PC-9 (cell line): ENCODE measurements around the gene SLC6A8. TPM values are rescaled to one million over a fixed set of nuclear protein-coding genes. Genes with fewer than 3 reads are reported as not detected.

ENCODE experiments used
- BruUV-seq: library from RNA; stranded (reverse); fragments of 400-500 nt; replicated peaks from 2 replicates; lab custom pipeline; 2021; lab: Mats Ljungman, UMichigan
- CTCF ChIA-PET: fragments of 300-600 bp; sonication (Branson Sonifier 250); formaldehyde crosslinking; loops from one replicate; lab custom pipeline; 2022; ENCODE audit warnings: antibody characterized with exemption; lab: Charles Lee
- POLR2A ChIA-PET: fragments of 300-600 bp; sonication (Branson Sonifier 250); formaldehyde crosslinking; loops from one replicate; lab custom pipeline; 2022; ENCODE audit warnings: antibody characterized with exemption; ENCODE audit not compliant: unreplicated experiment; lab: Charles Lee
- DNase-seq, 2 experiments: peaks; one replicate each; pipeline versions ENCODE4 v3.0.0 to v3.0.0-alpha.2; 2015 to 2022; ENCODE audit warnings: mixed read lengths in 1 of 2
- H2AFZ ChIP-seq: fragments of 200-600 bp; sonication (generic); 2 replicates; pipeline ENCODE4 v1.8.1; 2017; ENCODE audit warnings: antibody characterized with exemption
- H3F3A ChIP-seq: fragments of 200-600 bp; sonication (generic); 2 replicates; pipeline ENCODE4 v1.8.1; 2017; ENCODE audit warnings: antibody characterized with exemption, mild to moderate bottlenecking, low read depth; ENCODE audit not compliant: insufficient read depth
- H3K27ac ChIP-seq: fragments of 200-600 bp; sonication (generic); 2 replicates; pipeline ENCODE4 v1.6.1; 2016; ENCODE audit warnings: mixed run types
- H3K27me3 ChIP-seq: fragments of 200-600 bp; sonication (generic); 2 replicates; pipeline ENCODE4 v1.6.1; 2016; ENCODE audit warnings: low read depth, mixed run types; ENCODE audit not compliant: insufficient read depth
- H3K36me3 ChIP-seq: fragments of 200-600 bp; sonication (generic); 2 replicates; pipeline ENCODE4 v1.6.1; 2016; ENCODE audit warnings: low read depth, mixed run types
- H3K4me1 ChIP-seq: fragments of 200-600 bp; sonication (generic); replicated peaks from 2 replicates; pipeline ENCODE4 v1.6.1; 2016; ENCODE audit warnings: mixed run types; ENCODE audit not compliant: insufficient read depth
- H3K4me2 ChIP-seq: fragments of 200-600 bp; sonication (generic); 2 replicates; pipeline ENCODE4 v1.6.1; 2017; ENCODE audit warnings: mixed run types
- H3K4me3 ChIP-seq: fragments of 200-600 bp; sonication (generic); 2 replicates; pipeline ENCODE4 v1.6.1; 2016; ENCODE audit warnings: mixed run types
- H3K79me2 ChIP-seq: fragments of 200-600 bp; sonication (generic); 2 replicates; pipeline ENCODE4 v1.6.1; 2017; ENCODE audit warnings: low read depth, mixed run types
- H3K9me2 ChIP-seq: fragments of 200-600 bp; sonication (generic); 2 replicates; pipeline ENCODE4 v1.8.1; 2017; ENCODE audit warnings: mild to moderate bottlenecking; ENCODE audit not compliant: insufficient read depth
- H3K9me3 ChIP-seq: fragments of 200-600 bp; sonication (generic); 2 replicates; pipeline ENCODE4 v1.8.1; 2016; ENCODE audit warnings: low read depth; ENCODE audit not compliant: insufficient read depth
- H4K20me1 ChIP-seq: fragments of 200-600 bp; sonication (generic); 2 replicates; pipeline ENCODE4 v1.8.1; 2017; ENCODE audit not compliant: insufficient read depth
- CTCF ChIP-seq: fragments of 200-600 bp; sonication (generic); conservative IDR thresholded peaks from 2 replicates; pipeline ENCODE4 v1.6.1; 2017; ENCODE audit warnings: mixed run types, antibody characterized with exemption, mild to moderate bottlenecking, moderate library complexity
- EZH2 ChIP-seq: fragments of 200-600 bp; sonication (generic); IDR thresholded peaks from 2 replicates; pipeline ENCODE4 v1.8.0; 2017; ENCODE audit warnings: antibody characterized with exemption, low read depth
- intact Hi-C: fragments of 100-400 bp; cut with micrococcal nuclease; formaldehyde crosslinking; loops from one replicate; pipeline ENCODE4 v1.10.0; 2022; ENCODE audit not compliant: unreplicated experiment
- total RNA-seq: library from RNA; stranded (reverse); gene quantifications from 2 replicates; pipeline ENCODE4 v1.2.3, GENCODE V29; 2021

The SLC6A8 gene
- total RNA-seq, 1 experiment from 2014 or later: 40.5 TPM

GRCh38 chrX:153709726-153710674 lies 22.3 kb downstream of the SLC6A8 start:
- Histone ChIP-seq H3K27ac (0 out of 2 replicates have a peak overlapping the region, but pooled peaks have one; percentile 2), H3F3A (peaks cover 10% of the 10 kb centered on the region; the same call in 1 of the 2 replicates), H3K36me3 (peaks cover 4% of the 10 kb centered on the region; the same call in 1 of the 2 replicates), H3K4me1 (peaks cover 17% of the 10 kb centered on the region), H3K4me3 (no peak overlapping the region), H3K27me3 (no peaks in the 10 kb centered on the region), H4K20me1 (peaks cover 21% of the 10 kb centered on the region), H3K79me2 (0 out of 2 replicates have a peak, but pooled peaks cover 7% of the 10 kb centered on the region), H3K9me3 (no peaks in the 10 kb centered on the region), H3K4me2 (no peak overlapping the region), H2AFZ (no peak overlapping the region), H3K9me2 (no peaks in the 10 kb centered on the region)
- BruUV-seq: no TSS peak
- intact Hi-C loops: loop anchor here (2.0 to 10.0 kb wide), 4 partner anchors 103 to 242 kb away; partner anchors contain the start of gene L1CAM
- TF ChIP-seq CTCF: no peak
- TF ChIP-seq EZH2: no peak
- ChIA-PET POLR2A (interaction anchor here (0.6 to 0.9 kb wide), 2 partner anchors 9 to 840 kb away, joined by 3 read pairs; no protein-coding TSS in a partner anchor), CTCF (interaction anchor here (0.9 kb wide), 1 partner anchor 84 kb away, joined by 3 read pairs; the partner anchor contains the start of gene IDH3G)
- DNase-seq: no peak

GRCh38 chrX:153714256-153714655 lies 26.5 kb downstream of the SLC6A8 start:
- Histone ChIP-seq H3F3A (peaks cover 4% of the 10 kb centered on the region; the same call in 1 of the 2 replicates), H4K20me1 (peaks cover 22% of the 10 kb centered on the region), H3K4me3 (no peak overlapping the region), H3K79me2 (peaks cover 22% of the 10 kb centered on the region), H3K9me3 (no peaks in the 10 kb centered on the region), H3K4me1 (peaks cover 9% of the 10 kb centered on the region), H3K4me2 (no peak overlapping the region), H3K9me2 (no peaks in the 10 kb centered on the region), H3K36me3 (peaks cover 15% of the 10 kb centered on the region; the same call in 1 of the 2 replicates), H2AFZ (no peak overlapping the region), H3K27me3 (no peaks in the 10 kb centered on the region), H3K27ac (no peak overlapping the region)
- ChIA-PET CTCF (interaction anchor here (0.7 kb wide), 1 partner anchor 165 kb away, joined by 3 read pairs; no protein-coding TSS in a partner anchor), POLR2A (no interaction called here)
- BruUV-seq: no TSS peak
- DNase-seq: no peak
- TF ChIP-seq EZH2: no peak
- no peak for TF ChIP-seq CTCF
- intact Hi-C loops: no loop called here

GRCh38 chrX:153717445-153717844 lies 29.7 kb downstream of the SLC6A8 start:
- no peak overlapping the region for H3K27ac ChIP-seq
- ChIA-PET POLR2A (no interaction called here), CTCF (no interaction called here)
- no peak overlapping the region for H2AFZ ChIP-seq
- H3K4me2 ChIP-seq: no peak overlapping the region
- H3K9me3 ChIP-seq: no peaks in the 10 kb centered on the region
- peaks cover 36% of the 10 kb centered on the region for H3K36me3 ChIP-seq
- no peak overlapping the region for H3K4me3 ChIP-seq
- no TSS peak for BruUV-seq
- H3K4me1 ChIP-seq: peaks cover 9% of the 10 kb centered on the region
- intact Hi-C loops: no loop called here
- no peak for DNase-seq
- peaks cover 29% of the 10 kb centered on the region for H4K20me1 ChIP-seq
- TF ChIP-seq CTCF (no peak), EZH2 (no peak)
- peaks cover 54% of the 10 kb centered on the region for H3K79me2 ChIP-seq
- no peaks in the 10 kb centered on the region for H3K9me2 ChIP-seq
- H3K27me3 ChIP-seq: no peaks in the 10 kb centered on the region
- H3F3A ChIP-seq: peaks cover 8% of the 10 kb centered on the region; the same call in 1 of the 2 replicates
